GM12801 (cell line): ENCODE data around the gene CDKAL1.

Source experiments
- CTCF ChIP-seq: IDR thresholded peaks from one replicate; pipeline ENCODE4 v1.5.1; 2011; ENCODE audit warnings: control low read depth; ENCODE audit not compliant: insufficient read length; ENCODE audit errors: extremely low read depth

CDKAL1 gene

GRCh38 chr6:20827798-20828197, 293.5 kb downstream of the CDKAL1 start:
- no peak for TF ChIP-seq CTCF

GRCh38 chr6:20830576-20830975, 296.3 kb downstream of the CDKAL1 start:
- no peak for TF ChIP-seq CTCF

- TF ChIP-seq CTCF: no peak
These were observed 299.7 kb downstream of the CDKAL1 start for GRCh38 chr6:20833881-20834515.

GRCh38 chr6:20835315-20836010, 301.2 kb downstream of the CDKAL1 start:
- no peak for TF ChIP-seq CTCF

- no peak for TF ChIP-seq CTCF
These were observed 302.9 kb downstream of the CDKAL1 start for GRCh38 chr6:20837189-20837588.

GRCh38 chr6:20838113-20838512, 303.9 kb downstream of the CDKAL1 start:
- TF ChIP-seq CTCF: no peak

GRCh38 chr6:20839630-20840029, 305.4 kb downstream of the CDKAL1 start:
- no peak for TF ChIP-seq CTCF
